ENCODE measurements around the gene RGS4.

DNA sequence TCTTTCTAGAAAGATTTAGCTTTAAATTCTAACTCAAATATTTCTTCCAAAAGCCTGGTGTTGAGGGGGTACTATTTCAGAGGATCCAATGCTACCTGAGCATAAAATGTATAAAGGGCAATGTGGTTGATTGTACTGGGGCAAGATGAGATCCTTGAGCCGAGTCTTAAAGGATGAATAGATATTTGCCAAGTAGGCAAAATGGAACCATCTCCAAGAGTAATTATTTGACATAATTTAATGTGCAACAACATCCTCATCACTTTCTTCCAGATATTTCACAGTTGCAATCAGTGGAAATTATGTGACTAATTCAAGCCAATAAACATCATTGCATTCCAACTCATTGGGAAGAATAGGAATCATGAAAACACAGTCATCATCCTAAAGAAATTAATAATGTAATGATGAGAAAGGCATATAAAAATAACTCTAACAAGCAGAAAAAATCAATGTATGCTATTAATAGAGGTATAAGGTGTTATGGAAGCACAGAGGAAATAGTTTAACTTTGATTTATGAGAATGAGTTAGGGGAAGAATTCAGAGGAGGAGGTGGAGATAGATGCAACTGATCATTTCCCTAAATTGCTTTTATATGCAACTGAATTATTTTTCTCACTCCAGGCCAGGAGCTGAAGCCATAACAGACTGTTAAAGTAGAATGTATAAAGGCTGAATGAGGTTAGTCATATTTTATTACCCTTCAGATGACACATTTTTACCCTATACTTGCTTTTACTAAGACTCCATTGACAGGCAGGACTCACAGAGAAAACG lies 30.0 kb upstream of the RGS4 start:
- TF ChIP-seq CTCF (IDR thresholded peaks at IDR 0.05; ENCODE audit: borderline replicate concordance, extremely low read depth, low read length, poor library complexity, severe bottlenecking) (no peak), EZH2 (IDR thresholded peaks at IDR 0.05; ENCODE audit: borderline replicate concordance, low read depth, low read length, severe bottlenecking) (no peak)
